ENCODE data around the gene CMC2.

- TF ChIP-seq POLR2AphosphoS5 (IDR thresholded peaks at IDR 0.05) (peak in 2 of 3 donors; percentile 82 to 87), CTCF (IDR thresholded peaks at IDR 0.05) (no peak), POLR2A (IDR thresholded peaks at IDR 0.05) (no peak)
Observed at GRCh38 chr16:80938004-80938878, 68.4 kb downstream of the CMC2 start.

Data from breast epithelium (tissue), 3 donors.